ENCODE results near the gene NPAS2.

GRCh38 chr2:100868083-100868482, 48.1 kb downstream of the NPAS2 start:
- no peak for TF ChIP-seq POLR2A (IDR thresholded peaks at IDR 0.05; ENCODE audit: low read depth)
- TF ChIP-seq, protein P1, sequence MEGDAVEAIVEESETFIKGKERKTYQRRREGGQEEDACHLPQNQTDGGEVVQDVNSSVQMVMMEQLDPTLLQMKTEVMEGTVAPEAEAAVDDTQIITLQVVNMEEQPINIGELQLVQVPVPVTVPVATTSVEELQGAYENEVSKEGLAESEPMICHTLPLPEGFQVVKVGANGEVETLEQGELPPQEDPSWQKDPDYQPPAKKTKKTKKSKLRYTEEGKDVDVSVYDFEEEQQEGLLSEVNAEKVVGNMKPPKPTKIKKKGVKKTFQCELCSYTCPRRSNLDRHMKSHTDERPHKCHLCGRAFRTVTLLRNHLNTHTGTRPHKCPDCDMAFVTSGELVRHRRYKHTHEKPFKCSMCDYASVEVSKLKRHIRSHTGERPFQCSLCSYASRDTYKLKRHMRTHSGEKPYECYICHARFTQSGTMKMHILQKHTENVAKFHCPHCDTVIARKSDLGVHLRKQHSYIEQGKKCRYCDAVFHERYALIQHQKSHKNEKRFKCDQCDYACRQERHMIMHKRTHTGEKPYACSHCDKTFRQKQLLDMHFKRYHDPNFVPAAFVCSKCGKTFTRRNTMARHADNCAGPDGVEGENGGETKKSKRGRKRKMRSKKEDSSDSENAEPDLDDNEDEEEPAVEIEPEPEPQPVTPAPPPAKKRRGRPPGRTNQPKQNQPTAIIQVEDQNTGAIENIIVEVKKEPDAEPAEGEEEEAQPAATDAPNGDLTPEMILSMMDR (IDR thresholded peaks at IDR 0.05): no peak

All from esophagus muscularis mucosa (tissue), 3 donors.